IMR-90 (cell line): ENCODE measurements around the gene AXL. TPM values are rescaled to one million over a fixed set of nuclear protein-coding genes. Genes with fewer than 3 reads are reported as not detected.

ENCODE experiments used
- ATAC-seq: fragments of 200-7000 bp; cut with Tn5 transposase; 2 replicates; pipeline ENCODE4 v1.9.1; 2020; ENCODE audit warnings: low read depth, mild to moderate bottlenecking, moderate library complexity
- BruUV-seq: library from RNA; stranded (reverse); fragments of 400-500 nt; replicated peaks from 2 replicates; lab custom pipeline; 2021; lab: Mats Ljungman, UMichigan
- CTCF ChIA-PET: fragments of 300-600 bp; formaldehyde crosslinking; extraction: SDS; loops from one replicate; lab custom pipeline; 2021; ENCODE audit warnings: antibody characterized with exemption; lab: Yijun Ruan, JAX
- POLR2A ChIA-PET: fragments of 300-600 bp; sonication (Branson Sonifier 250); formaldehyde crosslinking; loops from one replicate; lab custom pipeline; 2022; ENCODE audit warnings: antibody characterized with exemption; ENCODE audit not compliant: unreplicated experiment; lab: Charles Lee
- DNase-seq: peaks from one replicate; pipeline ENCODE4 v3.0.0; 2013
- H2AFZ ChIP-seq: replicated peaks from 2 replicates; pipeline ENCODE3; 2013; ENCODE audit warnings: low read length, mild to moderate bottlenecking; ENCODE audit not compliant: poor library complexity
- H2AK5ac ChIP-seq: 2 replicates; pipeline ENCODE4 v1.6.1; 2013; ENCODE audit warnings: low read depth, low read length, inconsistent platforms
- H2AK9ac ChIP-seq: replicated peaks from 2 replicates; pipeline ENCODE3; 2013; ENCODE audit warnings: mild to moderate bottlenecking, low read depth, low read length, moderate library complexity; ENCODE audit not compliant: poor library complexity
- H2BK120ac ChIP-seq: 2 replicates; pipeline ENCODE4 v1.6.1; 2013; ENCODE audit warnings: low read depth, low read length, inconsistent platforms
- H2BK15ac ChIP-seq: 3 replicates; pipeline ENCODE4 v1.6.1; 2013; ENCODE audit warnings: low read depth, low read length, inconsistent platforms
- H2BK20ac ChIP-seq: 2 replicates; pipeline ENCODE4 v1.6.1; 2013; ENCODE audit warnings: low read depth, mild to moderate bottlenecking, inconsistent platforms, low read length, moderate library complexity
- H2BK5ac ChIP-seq: 2 replicates; pipeline ENCODE4 v1.6.1; 2013; ENCODE audit warnings: mild to moderate bottlenecking, low read depth, low read length, inconsistent platforms; ENCODE audit not compliant: poor library complexity, severe bottlenecking
- H3K14ac ChIP-seq: replicated peaks from 2 replicates; pipeline ENCODE4 v1.6.1; 2013; ENCODE audit warnings: low read depth, low read length, inconsistent platforms
- H3K18ac ChIP-seq: 2 replicates; pipeline ENCODE4 v1.6.1; 2013; ENCODE audit warnings: low read depth, low read length, control low read depth
- H3K23ac ChIP-seq: 2 replicates; pipeline ENCODE4 v1.6.1; 2013; ENCODE audit warnings: low read depth, low read length, inconsistent platforms
- H3K27ac ChIP-seq: 2 replicates; pipeline ENCODE4 v1.5.1; 2013; ENCODE audit warnings: mild to moderate bottlenecking, control low read depth, low read length; ENCODE audit not compliant: insufficient read depth
- H3K27me3 ChIP-seq: 2 replicates; pipeline ENCODE4 v1.6.1; 2013; ENCODE audit warnings: low read length; ENCODE audit not compliant: control insufficient read depth, insufficient read depth
- H3K36me3 ChIP-seq: 2 replicates; pipeline ENCODE4 v1.6.1; 2013; ENCODE audit warnings: low read length, mixed read lengths; ENCODE audit not compliant: control insufficient read depth, insufficient read depth
- H3K4ac ChIP-seq: 2 replicates; pipeline ENCODE4 v1.6.1; 2013; ENCODE audit warnings: low read depth, low read length, inconsistent platforms
- H3K4me1 ChIP-seq: 2 replicates; pipeline ENCODE4 v1.6.1; 2013; ENCODE audit warnings: low read length, mixed read lengths; ENCODE audit not compliant: control insufficient read depth, insufficient read depth
- H3K4me2 ChIP-seq: 2 replicates; pipeline ENCODE4 v1.6.1; 2013; ENCODE audit warnings: low read depth, mild to moderate bottlenecking, control low read depth, low read length, moderate library complexity
- H3K4me3 ChIP-seq: 2 replicates; pipeline ENCODE4 v1.5.1; 2013; ENCODE audit warnings: low read depth, mild to moderate bottlenecking, control low read depth, low read length, moderate library complexity; ENCODE audit not compliant: insufficient read depth
- H3K56ac ChIP-seq: 2 replicates; pipeline ENCODE4 v1.6.1; 2013; ENCODE audit warnings: low read length, inconsistent platforms; ENCODE audit not compliant: insufficient read depth; ENCODE audit errors: extremely low read depth
- H3K79me1 ChIP-seq, 2 experiments: 2 replicates each; pipeline ENCODE4 v1.6.1; 2013; ENCODE audit warnings: low read length in 2 of 2, inconsistent platforms in 1 of 2, low read depth in 1 of 2
- H3K9ac ChIP-seq: 2 replicates; pipeline ENCODE4 v1.6.1; 2013; ENCODE audit warnings: low read depth, low read length, control low read depth
- H3K9me1 ChIP-seq: 2 replicates; pipeline ENCODE4 v1.6.1; 2013; ENCODE audit warnings: low read length, inconsistent platforms; ENCODE audit not compliant: insufficient read depth
- H3K9me3 ChIP-seq: 2 replicates; pipeline ENCODE4 v1.6.1; 2013; ENCODE audit warnings: low read length; ENCODE audit not compliant: control insufficient read depth, insufficient read depth
- H4K20me1 ChIP-seq: 2 replicates; pipeline ENCODE4 v1.6.1; 2013; ENCODE audit warnings: low read length, inconsistent platforms; ENCODE audit not compliant: insufficient read depth
- H4K5ac ChIP-seq: 2 replicates; pipeline ENCODE4 v1.6.1; 2013; ENCODE audit warnings: mild to moderate bottlenecking, low read depth, low read length, control low read depth
- H4K8ac ChIP-seq, 2 experiments: 2 replicates each; pipeline ENCODE4 v1.6.1; 2013; ENCODE audit warnings: low read depth in 2 of 2, low read length in 2 of 2, control low read depth in 1 of 2, inconsistent platforms in 1 of 2
- H4K91ac ChIP-seq: 2 replicates; pipeline ENCODE4 v1.6.1; 2013; ENCODE audit warnings: low read depth, low read length, inconsistent platforms; ENCODE audit not compliant: insufficient read depth
- BHLHE40 ChIP-seq: fragments of 150-350 bp; IDR thresholded peaks from 2 replicates; pipeline ENCODE4 v1.6.1; 2016; ENCODE audit warnings: mild to moderate bottlenecking, low read depth, low read length
- CEBPB ChIP-seq: IDR thresholded peaks from 2 replicates; pipeline ENCODE4 v1.6.1; 2012; ENCODE audit warnings: low read depth, low read length, improper control_type of control experiment
- CHD1 ChIP-seq: IDR thresholded peaks from 2 replicates; pipeline ENCODE4 v1.6.1; 2012; ENCODE audit warnings: low read depth, low read length, improper control_type of control experiment
- FOS ChIP-seq: fragments of 150-350 bp; IDR thresholded peaks from 2 replicates; pipeline ENCODE4 v1.6.1; 2016; ENCODE audit warnings: low read depth, low read length
- MAFK ChIP-seq: IDR thresholded peaks from 2 replicates; pipeline ENCODE4 v1.6.1; 2012; ENCODE audit warnings: low read depth, low read length, improper control_type of control experiment
- MAZ ChIP-seq: IDR thresholded peaks from 2 replicates; pipeline ENCODE4 v1.6.1; 2012; ENCODE audit warnings: low read depth, mild to moderate bottlenecking, low read length, improper control_type of control experiment, moderate library complexity, borderline replicate concordance
- POLR2A ChIP-seq: IDR thresholded peaks from 2 replicates; pipeline ENCODE4 v1.6.1; 2012; ENCODE audit warnings: mild to moderate bottlenecking, low read depth, low read length
- RAD21 ChIP-seq: IDR thresholded peaks from 2 replicates; pipeline ENCODE4 v1.6.1; 2012; ENCODE audit warnings: low read length, improper control_type of control experiment
- RFX5 ChIP-seq: IDR thresholded peaks from 2 replicates; pipeline ENCODE4 v1.8.0; 2012; ENCODE audit warnings: low read depth, mild to moderate bottlenecking, low read length, moderate library complexity
- WGBS, 2 experiments: methylation state at CpG; one replicate each; pipeline versions ENCODE4 v1.1.5 to v1.1.7; 2013; ENCODE audit warnings: missing lambda C conversion rate in 2 of 2; ENCODE audit not compliant: insufficient read length in 1 of 2; ENCODE audit errors: extremely low coverage in 2 of 2; 5-methylcytosine and 5-hydroxymethylcytosine counted together
- dilution Hi-C: fragments of 300-500 bp; cut with HindIII; formaldehyde crosslinking; loops from one replicate; pipeline ENCODE4 v1.14.3; 2018; ENCODE audit warnings: low sequenced_read_pairs; ENCODE audit not compliant: unreplicated experiment
- in situ Hi-C: fragments of 300-500 bp; cut with MboI; formaldehyde crosslinking; loops from 3 replicates; pipeline ENCODE4 v1.14.3; 2019; ENCODE audit warnings: low sequenced_read_pairs, inconsistent platforms, mixed read lengths
- intact Hi-C: fragments of 100-400 bp; cut with micrococcal nuclease; formaldehyde crosslinking; loops from 2 replicates; pipeline ENCODE4 v1.10.0; 2022
- polyA plus RNA-seq, 3 experiments: library from polyadenylated mRNA; depleted of rRNA; stranded (reverse); fragments of >200 nt; gene quantifications; 2 replicates each; pipeline ENCODE4 v1.2.3, GENCODE V29; 2012; ENCODE audit warnings: low replicate concordance in 1 of 3
- total RNA-seq: library from RNA; depleted of rRNA; stranded (reverse); fragments of >200 nt; gene quantifications from 2 replicates; pipeline ENCODE4 v1.2.3, GENCODE V29; 2012
- TF ChIP-seq, protein P1 (sequence below): fragments of 150-350 bp; IDR thresholded peaks from 2 replicates; pipeline ENCODE4 v1.6.1; 2017; ENCODE audit warnings: mild to moderate bottlenecking, antibody characterized with exemption, low read length, low read depth

Gene AXL
- total and polyA plus RNA-seq, 2 of the 4 experiments (the other 2 are of a cell fraction) = 212 to 466 TPM

- Histone ChIP-seq H3K4ac (peak overlapping the region; percentile 35), H2AFZ (peak overlapping the region; percentile 84), H3K9me3 (no peaks in the 10 kb centered on the region), H2BK5ac (no peak overlapping the region), H4K8ac (0 out of 4 replicates have a peak overlapping the region, but pooled peaks have one; percentile 31 to 44), H2AK9ac (peak overlapping the region; percentile 73), H2BK15ac (no peak overlapping the region), H3K14ac (no peak overlapping the region), H3K18ac (no peak overlapping the region), H3K4me2 (peak overlapping the region; percentile 4; the same call in 1 of the 2 replicates), H2AK5ac (peak overlapping the region; percentile 49; the same call in 1 of the 2 replicates), H3K56ac (no peak overlapping the region), H4K5ac (no peak overlapping the region), H3K27me3 (no peaks in the 10 kb centered on the region; the same call in 1 of the 2 replicates), H3K23ac (no peak overlapping the region), H3K79me1 (no peaks in the 10 kb centered on the region; a peak in 1 of 4 replicates), H2BK120ac (no peak overlapping the region), H2BK20ac (no peak overlapping the region), H3K9ac (no peak overlapping the region), H4K91ac (no peak overlapping the region), H3K4me1 (peaks cover 3% of the 10 kb centered on the region; the same call in 1 of the 2 replicates), H3K27ac (no peak overlapping the region), H3K4me3 (peak overlapping the region; percentile 33), H3K36me3 (no peaks in the 10 kb centered on the region), H4K20me1 (no peaks in the 10 kb centered on the region), H3K9me1 (peaks cover 4% of the 10 kb centered on the region; the same call in 1 of the 2 replicates)
- DNase-seq (no peak), ATAC-seq (no peak)
- ChIA-PET POLR2A (interaction anchor here (0.6 kb wide), 1 partner anchor 159 kb away, joined by 3 read pairs; no protein-coding TSS in a partner anchor), CTCF (interaction anchor here (0.8 kb wide), 2 partner anchors 11 to 15 kb away, joined by 3 to 4 read pairs; no protein-coding TSS in a partner anchor)
- intact Hi-C loops = no loop called here
- in situ Hi-C loops = no loop called here
- dilution Hi-C loops = no loop called here
- TF ChIP-seq BHLHE40 (no peak), RAD21 (no peak), CHD1 (no peak), MAZ (no peak), CEBPB (no peak), MAFK (no peak), RFX5 (no peak), FOS (no peak), POLR2A (no peak)
- TF ChIP-seq, protein P1, sequence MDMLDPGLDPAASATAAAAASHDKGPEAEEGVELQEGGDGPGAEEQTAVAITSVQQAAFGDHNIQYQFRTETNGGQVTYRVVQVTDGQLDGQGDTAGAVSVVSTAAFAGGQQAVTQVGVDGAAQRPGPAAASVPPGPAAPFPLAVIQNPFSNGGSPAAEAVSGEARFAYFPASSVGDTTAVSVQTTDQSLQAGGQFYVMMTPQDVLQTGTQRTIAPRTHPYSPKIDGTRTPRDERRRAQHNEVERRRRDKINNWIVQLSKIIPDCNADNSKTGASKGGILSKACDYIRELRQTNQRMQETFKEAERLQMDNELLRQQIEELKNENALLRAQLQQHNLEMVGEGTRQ = no peak
- WGBS, 2 experiments = 29% methylated on average over 7 of the region's 13 CpGs; no CpG with 5 or more reads in 1 of the 2 experiments
- no TSS peak for BruUV-seq
Measured at GRCh38 chr19:41193430-41194156, 25.4 kb upstream of the AXL start.
